Hematopoietic multipotent progenitor cell treated with erythropoietin and hydrocortisone succinate and interleukin-3 and kit ligand, for 6 days (in vitro differentiated cells): ENCODE results near the gene AFMID.
"Not testable (repeated sequence)": the region's sequence is repeated elsewhere in the genome, so short reads cannot be mapped to it uniquely, and the experiment has no call there.

Source experiments
- DNase-seq: peaks from one replicate; pipeline ENCODE4 v3.0.0-alpha.2; 2015

The AFMID gene

GRCh38 chr17:78240012-78240655 is 53.0 kb downstream of the AFMID start:
- DNase-seq = no peak

- no peak for DNase-seq
These were observed 53.7 kb downstream of the AFMID start for GRCh38 chr17:78240839-78241238.

- peak; percentile 44 for DNase-seq
These were observed 54.3 kb downstream of the AFMID start for GRCh38 chr17:78241277-78242023.

DNA sequence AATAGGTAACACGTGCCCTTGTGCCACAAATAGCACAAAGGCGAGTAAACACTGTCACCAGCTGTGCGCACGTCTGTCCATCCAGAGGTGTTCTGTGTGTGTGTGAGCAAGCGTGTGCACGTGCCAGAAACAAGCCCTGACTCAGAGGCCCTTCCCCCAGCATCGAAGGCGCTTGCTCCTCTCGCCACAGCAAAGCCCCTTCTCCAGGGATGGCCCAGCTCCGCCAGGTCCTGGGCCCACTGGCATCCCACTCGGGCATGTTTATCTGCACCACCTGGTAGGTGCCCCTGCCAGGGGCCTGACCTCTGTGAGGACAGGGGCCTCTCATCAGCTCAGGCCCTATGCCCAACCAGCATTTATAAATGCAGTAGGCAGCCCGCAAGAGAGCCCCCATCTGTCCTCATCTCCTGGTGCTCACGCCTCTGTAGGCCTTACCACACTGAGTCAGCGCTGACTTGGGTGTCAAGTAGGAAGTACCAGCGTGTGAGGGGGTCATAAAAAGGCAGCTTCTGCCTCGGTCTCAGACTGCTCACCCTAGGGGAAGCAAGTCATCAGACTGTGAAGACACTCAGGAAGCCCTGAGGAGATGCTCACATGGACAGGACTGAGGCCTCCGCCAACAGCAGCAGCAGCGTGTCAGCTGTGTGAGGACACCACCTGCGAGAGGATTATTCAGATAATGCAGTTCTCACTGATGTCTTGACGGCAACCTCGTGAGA is 55.0 kb downstream of the AFMID start:
- no peak for DNase-seq

GRCh38 chr17:78247304-78247703 is 60.1 kb downstream of the AFMID start:
- DNase-seq = no peak

DNA sequence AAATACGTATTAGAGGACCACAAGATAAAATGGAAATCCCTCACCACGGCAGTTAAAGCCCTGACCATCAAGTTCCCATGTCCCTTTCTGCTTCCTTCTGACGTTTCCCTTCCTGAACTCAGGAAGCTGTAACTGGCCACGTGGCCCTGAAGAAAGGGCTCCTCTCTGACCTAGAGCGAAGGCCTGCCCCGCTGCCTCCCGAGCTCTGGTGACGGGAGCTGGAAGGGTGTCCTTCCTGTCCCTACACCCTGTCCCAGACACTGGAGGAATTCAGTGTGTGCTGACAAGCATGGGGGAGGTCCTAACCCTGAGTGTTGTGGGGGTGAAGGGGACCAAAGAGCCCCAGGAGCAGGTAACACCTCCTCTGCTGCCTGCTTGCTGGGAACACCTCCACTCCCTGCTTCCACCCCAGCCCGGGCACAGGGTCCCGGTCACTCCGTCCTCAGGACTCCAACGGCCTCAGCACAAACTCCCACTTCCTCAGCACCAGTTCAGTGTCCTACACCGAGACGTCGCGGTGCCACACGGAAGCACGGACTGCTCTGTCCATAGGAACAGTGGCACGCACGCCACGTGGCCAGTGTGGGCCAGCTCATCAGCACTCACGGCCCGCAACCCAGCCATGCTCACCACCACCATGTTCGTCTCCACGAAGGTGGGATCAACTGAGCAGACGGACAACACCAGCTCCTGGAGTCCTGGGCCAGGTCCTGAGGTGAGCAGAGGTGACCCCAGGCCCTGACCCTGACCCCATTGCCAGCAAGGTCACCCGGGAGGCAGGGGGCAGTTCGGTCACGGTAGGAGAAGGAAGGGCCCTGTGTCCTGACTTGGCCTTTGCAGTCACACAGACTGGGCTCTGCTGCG is 61.1 kb downstream of the AFMID start:
- DNase-seq = no peak

- DNase-seq = no peak
These were observed 62.1 kb downstream of the AFMID start for GRCh38 chr17:78249074-78249817.

GRCh38 chr17:78249818-78250806 is 63.0 kb downstream of the AFMID start:
- no peak for DNase-seq

DNA sequence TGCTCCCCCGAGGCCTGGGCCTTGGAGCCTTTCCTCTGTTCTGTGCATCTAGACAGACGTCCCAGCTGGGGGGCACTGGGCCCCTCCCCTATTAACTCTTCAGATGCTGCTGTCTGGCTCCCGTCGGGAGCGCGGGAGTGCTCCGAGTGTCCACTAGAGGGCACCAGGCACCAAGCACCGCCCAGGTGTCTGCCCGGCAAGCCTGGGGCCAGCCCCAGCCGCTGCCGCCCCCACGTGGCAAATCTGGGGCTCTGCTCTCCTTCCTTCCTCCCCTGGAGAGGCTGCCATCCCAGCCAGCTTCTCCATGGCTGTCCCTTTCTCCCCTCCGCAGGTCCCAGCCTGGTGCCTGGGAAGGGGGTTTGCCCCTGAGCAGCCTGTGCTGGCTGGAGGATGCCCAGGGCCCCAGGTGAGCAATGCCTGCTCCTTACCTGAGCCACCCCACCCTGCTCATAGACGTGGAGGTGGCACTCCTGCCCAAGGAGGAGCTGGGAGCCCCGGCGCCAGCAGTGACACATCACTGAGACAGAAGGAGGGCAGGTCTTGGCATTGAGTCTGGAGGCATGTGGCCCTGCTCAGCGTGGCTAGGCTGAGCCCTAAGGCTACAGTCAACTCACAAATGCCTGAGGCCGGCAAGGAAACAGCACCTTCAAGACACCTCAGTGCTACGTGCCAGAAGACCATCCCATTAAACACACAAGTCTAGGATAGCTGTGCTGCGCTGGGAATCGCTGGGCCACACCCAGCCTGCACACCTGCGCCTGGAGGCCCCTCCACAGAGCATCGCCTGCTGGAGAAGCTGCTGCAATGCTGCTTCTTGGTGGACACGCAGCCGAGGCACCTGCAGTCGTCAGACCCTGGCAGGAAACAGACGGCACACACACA is 64.0 kb downstream of the AFMID start:
- peak; percentile 93 for DNase-seq

DNA sequence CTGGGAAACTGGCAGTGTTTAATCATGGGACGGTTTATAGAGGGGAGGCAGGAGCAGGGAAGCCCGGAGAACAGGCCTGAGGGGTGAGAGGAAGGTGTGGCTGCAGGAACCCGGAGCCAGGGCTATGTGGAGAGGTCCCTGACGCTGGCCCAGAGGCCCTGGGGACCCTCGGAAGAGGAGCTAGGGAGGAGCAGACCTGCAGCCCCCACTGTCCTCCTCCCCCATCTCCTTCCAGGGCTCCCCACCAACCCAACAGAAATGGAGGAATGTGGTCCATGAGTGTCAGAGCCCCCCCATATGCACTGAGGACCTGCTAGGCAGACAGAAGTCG is 64.6 kb downstream of the AFMID start:
- no peak for DNase-seq

DNA sequence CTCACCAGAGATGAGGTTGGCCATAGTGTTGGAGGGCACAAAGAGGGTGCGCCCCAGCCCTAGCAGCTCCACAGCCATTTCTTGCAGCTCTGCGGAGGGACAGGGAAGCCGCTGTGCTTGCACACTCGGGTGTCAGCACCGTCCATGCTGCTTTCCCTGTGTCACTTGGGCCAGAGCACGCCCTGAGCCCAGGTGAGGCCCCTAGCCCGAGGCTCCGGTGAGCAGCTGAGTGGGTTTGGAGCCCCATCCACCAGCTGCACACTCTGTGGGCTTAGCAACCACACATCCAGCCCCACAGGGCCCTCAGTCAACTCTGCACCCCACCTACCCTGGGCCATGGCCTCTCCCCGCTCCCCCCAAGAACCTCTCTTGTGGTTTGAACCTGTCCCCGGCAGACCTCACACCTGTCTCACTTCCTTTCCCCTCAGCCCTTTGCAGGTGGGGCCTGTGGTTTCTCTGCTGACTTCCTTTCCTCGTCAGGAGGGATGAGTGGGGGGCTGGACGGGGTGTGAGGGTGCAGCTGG is 65.0 kb downstream of the AFMID start:
- DNase-seq = no peak

DNA sequence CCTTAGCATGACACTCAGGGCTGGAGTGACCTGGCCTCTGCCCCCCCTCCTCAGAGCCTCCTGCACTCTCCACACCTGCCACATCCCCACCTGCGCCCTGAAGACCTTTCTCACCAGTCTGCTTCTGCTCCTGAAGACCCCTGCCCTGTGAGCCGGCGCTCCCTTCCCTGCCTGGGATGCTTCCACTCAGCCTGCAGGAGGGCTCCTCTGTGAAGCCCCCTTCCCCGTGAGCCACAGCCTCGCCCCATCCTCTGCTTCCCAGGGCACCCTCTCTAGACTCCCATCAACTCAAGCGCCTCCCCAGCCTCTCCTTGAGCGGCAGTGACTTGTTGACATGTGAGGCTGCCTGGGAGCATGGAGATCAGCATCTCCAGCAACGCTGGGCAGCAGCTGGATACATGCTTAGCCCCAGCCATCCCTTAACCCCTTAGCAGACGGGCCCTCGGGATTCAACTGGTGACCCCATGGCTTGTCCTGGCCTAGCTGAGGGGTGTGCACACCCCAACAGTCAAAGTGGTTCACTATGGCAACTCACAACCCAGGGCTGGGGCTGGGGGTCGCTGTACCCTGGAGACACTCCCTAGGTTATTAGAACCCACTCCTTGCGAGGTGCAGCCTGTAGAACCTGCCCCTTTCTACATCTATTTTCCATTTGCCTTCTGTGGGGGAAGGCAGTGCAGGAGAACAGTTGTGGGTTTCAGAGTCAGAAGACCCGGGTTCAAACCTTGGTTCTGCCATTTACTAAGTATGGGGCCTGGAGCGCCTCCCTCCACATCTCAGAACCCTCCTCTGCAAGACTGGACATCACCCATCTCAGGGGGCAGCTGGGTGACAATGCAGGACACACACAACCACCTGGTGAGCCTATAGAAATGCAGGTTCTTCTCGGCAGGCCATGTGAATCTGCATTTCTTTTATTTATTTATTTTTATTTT is 65.8 kb downstream of the AFMID start:
- DNase-seq = no peak

DNA sequence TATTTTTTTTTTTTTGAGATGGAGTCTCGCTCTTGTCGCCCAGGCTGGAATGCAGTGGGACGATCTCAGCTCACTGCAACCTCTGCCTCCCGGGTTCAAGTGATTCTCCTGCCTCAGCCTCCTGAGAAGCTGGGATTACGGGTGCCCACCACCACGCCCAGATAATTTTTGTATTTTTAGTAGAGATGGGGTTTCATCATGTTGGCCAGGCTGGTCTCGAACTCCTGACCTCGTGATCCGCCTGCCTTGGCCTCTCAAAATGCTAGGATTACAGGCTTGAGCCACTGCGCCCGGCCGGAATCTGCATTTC is 66.4 kb downstream of the AFMID start:
- DNase-seq = not testable (repeated sequence)

DNA sequence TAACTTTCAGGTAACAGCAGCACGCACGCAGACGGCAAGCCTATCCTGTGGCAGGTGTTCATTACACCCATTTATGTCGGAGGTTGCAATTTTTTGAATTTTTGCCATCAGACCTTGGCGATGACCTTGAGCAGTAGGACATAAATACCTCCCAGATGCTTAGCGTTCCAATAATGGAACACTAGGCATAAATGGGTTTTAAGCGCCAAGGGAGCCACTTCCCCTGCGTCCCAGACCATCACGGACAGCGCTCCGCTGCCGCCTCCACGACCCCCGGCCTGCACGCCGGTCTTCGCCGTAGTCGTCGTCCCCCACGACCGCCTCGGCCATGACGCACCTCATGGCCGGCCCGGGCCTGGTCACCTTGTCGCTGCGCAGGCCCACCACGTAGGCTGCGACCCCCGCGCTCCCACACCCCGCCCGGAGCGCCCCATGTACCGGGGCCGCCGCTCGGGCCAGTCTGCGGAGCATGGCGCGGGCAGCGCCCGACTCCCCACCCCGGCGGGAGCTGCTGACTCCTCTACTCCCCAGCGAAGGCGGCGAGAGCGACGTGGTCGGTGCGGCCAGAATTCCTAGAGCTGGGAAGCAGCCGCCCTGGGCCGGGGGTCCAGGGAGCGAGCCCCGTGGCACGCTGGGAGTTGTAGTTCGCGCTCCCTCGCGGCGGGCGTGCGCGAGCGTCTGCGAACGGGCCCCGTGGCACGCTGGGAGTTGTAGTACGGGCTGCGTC is 66.9 kb downstream of the AFMID start:
- peak; percentile 91 for DNase-seq

GRCh38 chr17:78255029-78255656 is 68.0 kb downstream of the AFMID start:
- DNase-seq = no peak

GRCh38 chr17:78255953-78256706 is 69.0 kb downstream of the AFMID start:
- no peak for DNase-seq
